Stimulated activated CD8-positive, alpha-beta memory T cell treated with anti-CD3 and anti-CD28 coated beads, Interleukin-7, amount 100 ng/mL, for 48 hours (primary cell): Measurements from ENCODE around the gene KLK8.
"Not testable (repeated sequence)": the region's sequence is repeated elsewhere in the genome, so short reads cannot be mapped to it uniquely, and the experiment has no call there.

ENCODE experiments used
- DNase-seq, 2 donors: peaks; one replicate each; pipeline ENCODE4 v3.0.0-alpha.2; 2020; ENCODE audit warnings: low read depth in 1 of 2; ENCODE audit errors: extremely low read depth in 1 of 2

Gene KLK8

GRCh38 chr19:50984416-50984815 lies 17.0 kb downstream of the KLK8 start:
- not testable (repeated sequence) for DNase-seq

- no peak for DNase-seq
Observed at GRCh38 chr19:50983625-50984292, 17.6 kb downstream of the KLK8 start, which contains the start of gene KLK7. KLK7 (minus strand) TSS chr19:50983917; CDS start chr19:50982399, 1,518 bp downstream.

- no peak for DNase-seq
Observed at GRCh38 chr19:50982186-50982585, 19.2 kb downstream of the KLK8 start.

- no peak for DNase-seq
Observed at GRCh38 chr19:50981587-50982146, 19.7 kb downstream of the KLK8 start.

GRCh38 chr19:50980208-50980607 lies 21.2 kb downstream of the KLK8 start:
- no peak for DNase-seq

GRCh38 chr19:50979758-50980157 lies 21.6 kb downstream of the KLK8 start:
- no peak for DNase-seq

GRCh38 chr19:50978772-50979390 lies 22.5 kb downstream of the KLK8 start:
- no peak for DNase-seq

- no peak for DNase-seq
Observed at GRCh38 chr19:50977626-50978025, 23.8 kb downstream of the KLK8 start.

GRCh38 chr19:50975766-50976165 lies 25.6 kb downstream of the KLK8 start:
- DNase-seq, result no peak

- DNase-seq, result no peak
Observed at GRCh38 chr19:50974702-50975556, 26.5 kb downstream of the KLK8 start.

GRCh38 chr19:50972795-50973376 lies 28.5 kb downstream of the KLK8 start:
- DNase-seq, result no peak

- DNase-seq, result not testable (repeated sequence)
Observed at GRCh38 chr19:50969810-50970209, 31.6 kb downstream of the KLK8 start.

GRCh38 chr19:50969413-50969760 lies 32.0 kb downstream of the KLK8 start, which contains the start of gene KLK6:
KLK6 (minus strand) TSS chr19:50969591; CDS start chr19:50968104, 1,487 bp downstream.
- no peak for DNase-seq

GRCh38 chr19:50968716-50969412 lies 32.5 kb downstream of the KLK8 start:
- DNase-seq, result no peak

GRCh38 chr19:50967929-50968715 lies 33.3 kb downstream of the KLK8 start:
- DNase-seq, result no peak

GRCh38 chr19:50964266-50964665 lies 37.1 kb downstream of the KLK8 start:
- DNase-seq, result no peak

GRCh38 chr19:50963381-50963780 lies 38.0 kb downstream of the KLK8 start:
- DNase-seq, result no peak

- DNase-seq, result no peak
Observed at GRCh38 chr19:50962245-50962644, 39.2 kb downstream of the KLK8 start.

GRCh38 chr19:50959731-50960500 lies 41.5 kb downstream of the KLK8 start:
- DNase-seq, result no peak
